HCT116 (cell line): Measurements from ENCODE around the gene PPP1R3E. TPM values are rescaled to one million over a fixed set of nuclear protein-coding genes. Genes with fewer than 3 reads are reported as not detected.

ENCODE experiments used
- ATAC-seq: fragments of 200-7000 bp; cut with Tn5 transposase; 2 replicates; pipeline ENCODE4 v1.9.1; 2020; ENCODE audit warnings: mild to moderate bottlenecking, moderate library complexity
- BruUV-seq: library from RNA; stranded (reverse); fragments of 400-500 nt; replicated peaks from 2 replicates; lab custom pipeline; 2021; lab: Mats Ljungman, UMichigan
- CTCF ChIA-PET: fragments of 300-600 bp; sonication (Branson Sonifier 250); formaldehyde crosslinking; loops from one replicate; lab custom pipeline; 2021; ENCODE audit warnings: antibody characterized with exemption; lab: Charles Lee
- POLR2A ChIA-PET: fragments of 300-600, 350-600 bp; sonication (Branson Sonifier 250); formaldehyde crosslinking; loops from one replicate; lab custom pipeline; 2021; ENCODE audit warnings: antibody characterized with exemption; lab: Charles Lee
- RAD21 ChIA-PET, 2 experiments: fragments of 300-600 bp; sonication (Branson Sonifier 250); formaldehyde crosslinking; loops; one replicate each; lab custom pipeline; 2023; ENCODE audit warnings: low total read pairs in 2 of 2; ENCODE audit not compliant: uncharacterized antibody in 2 of 2, unreplicated experiment in 2 of 2, low non-redundant PET in 1 of 2; lab: Charles Lee
- DNase-seq: peaks from one replicate; pipeline ENCODE4 v3.0.0-alpha.2; 2010; ENCODE audit warnings: low read depth, low spot score
- H2AFZ ChIP-seq: fragments of 200-600 bp; shearing (Covaris generic), sonication (generic); 2 replicates; pipeline ENCODE4 v1.6.1; 2017; ENCODE audit warnings: low read depth, mixed run types, mixed read lengths, antibody characterized with exemption, low read length; ENCODE audit not compliant: poor library complexity, severe bottlenecking
- H3K27ac ChIP-seq: 2 replicates; pipeline ENCODE4 v1.5.1; 2012; ENCODE audit warnings: low read depth, low read length
- H3K27me3 ChIP-seq: fragments of 200-600 bp; sonication (generic); 2 replicates; pipeline ENCODE4 v1.6.1; 2016; ENCODE audit warnings: mixed run types, low read length, mixed read lengths; ENCODE audit not compliant: insufficient read depth
- H3K36me3 ChIP-seq, 2 experiments: fragments of 200-500 bp in 1 of 2; fragments of 200-600 bp in 1 of 2; sonication (Bioruptor generic) in 1 of 2; sonication (generic) in 1 of 2; 2 replicates each; pipeline versions ENCODE4 v1.5.1 to v1.6.1; 2014 to 2016; ENCODE audit warnings: low read length in 2 of 2, inconsistent platforms in 1 of 2, mixed read lengths in 1 of 2, mixed run types in 1 of 2; ENCODE audit not compliant: insufficient read depth in 2 of 2, control insufficient read depth in 1 of 2
- H3K4me1 ChIP-seq, 2 experiments: fragments of 200-600 bp in 1 of 2; sonication (generic) in 1 of 2; 2 replicates each; pipeline versions ENCODE4 v1.5.1 to v1.6.1; 2012 to 2017; ENCODE audit warnings: low read length in 2 of 2, inconsistent platforms in 1 of 2, mild to moderate bottlenecking in 1 of 2, mixed read lengths in 1 of 2, mixed run types in 1 of 2, moderate library complexity in 1 of 2; ENCODE audit not compliant: insufficient read depth in 2 of 2, control insufficient read depth in 1 of 2
- H3K4me2 ChIP-seq: fragments of 200-600 bp; sonication (generic); 2 replicates; pipeline ENCODE4 v1.6.1; 2017; ENCODE audit warnings: mixed run types, low read length, mixed read lengths
- H3K4me3 ChIP-seq, 2 experiments: fragments of 200-600 bp in 1 of 2; sonication (generic) in 1 of 2; replicated peaks in 1 of 2; 2 replicates each; pipeline ENCODE4 v1.5.1; 2011 to 2016; ENCODE audit warnings: low read length in 2 of 2, control low read depth in 1 of 2, low read depth in 1 of 2, mild to moderate bottlenecking in 1 of 2, mixed read lengths in 1 of 2, mixed run types in 1 of 2
- H3K79me2 ChIP-seq: fragments of 200-600 bp; sonication (generic); 2 replicates; pipeline ENCODE4 v1.6.1; 2017; ENCODE audit warnings: mild to moderate bottlenecking, mixed run types, low read length, moderate library complexity, mixed read lengths; ENCODE audit not compliant: insufficient read depth
- H3K9ac ChIP-seq: fragments of 200-600 bp; sonication (generic); 2 replicates; pipeline ENCODE4 v1.6.1; 2016; ENCODE audit warnings: low read length, mixed read lengths
- H3K9me2 ChIP-seq: fragments of 200-600 bp; sonication (generic), shearing (Covaris generic); 2 replicates; pipeline ENCODE4 v1.6.1; 2017; ENCODE audit warnings: mixed run types, mild to moderate bottlenecking, moderate library complexity; ENCODE audit not compliant: insufficient read depth
- H3K9me3 ChIP-seq, 2 experiments: fragments of 200-500 bp in 1 of 2; fragments of 200-600 bp in 1 of 2; sonication (Bioruptor generic) in 1 of 2; sonication (generic) in 1 of 2; 2 replicates each; pipeline ENCODE4 v1.6.1; 2014 to 2017; ENCODE audit warnings: low read length in 2 of 2, mixed read lengths in 2 of 2, inconsistent platforms in 1 of 2, low read depth in 1 of 2, mild to moderate bottlenecking in 1 of 2, mixed run types in 1 of 2, moderate library complexity in 1 of 2; ENCODE audit not compliant: control insufficient read depth in 1 of 2, insufficient read depth in 1 of 2
- H4K20me1 ChIP-seq: fragments of 200-600 bp; sonication (generic), shearing (Covaris generic); 2 replicates; pipeline ENCODE4 v1.6.1; 2017; ENCODE audit warnings: mixed run types, mild to moderate bottlenecking, moderate library complexity; ENCODE audit not compliant: insufficient read depth
- CBX3 ChIP-seq: IDR thresholded peaks from 2 replicates; pipeline ENCODE4 v1.6.1; 2012; ENCODE audit warnings: low read depth
- CEBPB ChIP-seq: IDR thresholded peaks from 2 replicates; pipeline ENCODE4 v1.6.1; 2012; ENCODE audit warnings: low read depth
- ELF1 ChIP-seq: IDR thresholded peaks from 2 replicates; pipeline ENCODE4 v1.6.1; 2012; ENCODE audit warnings: low read depth, borderline replicate concordance
- EZH2 ChIP-seq: fragments of 200-600 bp; sonication (generic); IDR thresholded peaks from 2 replicates; pipeline ENCODE4 v1.6.1; 2017; ENCODE audit warnings: antibody characterized with exemption, mixed run types
- EZH2phosphoT487 ChIP-seq: fragments of 200-600 bp; IDR thresholded peaks from 2 replicates; pipeline ENCODE4 v1.6.1; 2018; ENCODE audit warnings: antibody characterized with exemption, borderline replicate concordance
- FOSL1 ChIP-seq: IDR thresholded peaks from 2 replicates; pipeline ENCODE4 v1.6.1; 2012; ENCODE audit warnings: low read depth
- JUND ChIP-seq: IDR thresholded peaks from 2 replicates; pipeline ENCODE4 v1.6.1; 2012
- POLR2A ChIP-seq: IDR thresholded peaks from 2 replicates; pipeline ENCODE4 v1.7.0; 2011; ENCODE audit warnings: borderline replicate concordance; ENCODE audit not compliant: insufficient read depth, insufficient read length; ENCODE audit errors: extremely low read depth
- POLR2AphosphoS5 ChIP-seq: IDR thresholded peaks from 2 replicates; pipeline ENCODE4 v1.6.1; 2011; ENCODE audit warnings: mild to moderate bottlenecking, low read depth, low read length, moderate library complexity
- RAD21 ChIP-seq: IDR thresholded peaks from 2 replicates; pipeline ENCODE4 v1.6.1; 2012; ENCODE audit warnings: low read depth, mild to moderate bottlenecking
- SIN3A ChIP-seq: IDR thresholded peaks from 2 replicates; pipeline ENCODE4 v1.6.1; 2012; ENCODE audit warnings: low read depth
- SP1 ChIP-seq: IDR thresholded peaks from 2 replicates; pipeline ENCODE4 v1.6.1; 2012; ENCODE audit warnings: low read depth
- SRF ChIP-seq: IDR thresholded peaks from 2 replicates; pipeline ENCODE4 v1.6.1; 2012; ENCODE audit warnings: low read depth
- YY1 ChIP-seq: IDR thresholded peaks from 2 replicates; pipeline ENCODE4 v1.6.1; 2011; ENCODE audit warnings: low read length, low read depth, moderate library complexity, mild to moderate bottlenecking; ENCODE audit not compliant: insufficient replicate concordance; ENCODE audit errors: extremely low read depth
- ZFX ChIP-seq: fragments of 450-650 bp; IDR thresholded peaks from 2 replicates; pipeline ENCODE4 v1.6.1; 2017
- ZNF274 ChIP-seq: fragments of 200-500 bp; sonication (Bioruptor generic); IDR thresholded peaks from 2 replicates; pipeline ENCODE4 v1.6.1; 2014; ENCODE audit warnings: mild to moderate bottlenecking, low read depth, low read length, inconsistent platforms
- intact Hi-C: fragments of 100-400 bp; cut with micrococcal nuclease; formaldehyde crosslinking; loops from 2 replicates; pipeline ENCODE4 v1.10.0; 2022
- total RNA-seq: library from RNA; stranded (reverse); gene quantifications from one replicate; pipeline ENCODE4 v1.2.1, GENCODE V29; 2021; ENCODE audit not compliant: unreplicated experiment
- TF ChIP-seq, protein P1 (sequence below): IDR thresholded peaks from 2 replicates; pipeline ENCODE4 v1.6.1; 2012
- TF ChIP-seq, protein P2 (sequence below): IDR thresholded peaks from 2 replicates; pipeline ENCODE4 v1.6.1; 2012; ENCODE audit warnings: low read depth
- TF ChIP-seq, protein P3 (sequence below), 3 experiments: fragments of 200-600 bp in 1 of 3; sonication (generic) in 1 of 3; IDR thresholded peaks in 2 of 3; conservative IDR thresholded peaks in 1 of 3; 2 replicates each; pipeline ENCODE4 v1.5.1; 2012 to 2017; ENCODE audit warnings: low read depth in 2 of 3, low read length in 2 of 3, antibody characterized with exemption in 1 of 3, borderline replicate concordance in 1 of 3, control low read depth in 1 of 3, mild to moderate bottlenecking in 1 of 3, mixed read lengths in 1 of 3, mixed run types in 1 of 3, moderate library complexity in 1 of 3; ENCODE audit not compliant: insufficient read depth in 1 of 3
- TF ChIP-seq, protein P4 (sequence below): IDR thresholded peaks from 2 replicates; pipeline ENCODE4 v1.6.1; 2012

PPP1R3E gene
- total RNA-seq, 1 experiment from 2014 or later, result 5.6 TPM

DNA sequence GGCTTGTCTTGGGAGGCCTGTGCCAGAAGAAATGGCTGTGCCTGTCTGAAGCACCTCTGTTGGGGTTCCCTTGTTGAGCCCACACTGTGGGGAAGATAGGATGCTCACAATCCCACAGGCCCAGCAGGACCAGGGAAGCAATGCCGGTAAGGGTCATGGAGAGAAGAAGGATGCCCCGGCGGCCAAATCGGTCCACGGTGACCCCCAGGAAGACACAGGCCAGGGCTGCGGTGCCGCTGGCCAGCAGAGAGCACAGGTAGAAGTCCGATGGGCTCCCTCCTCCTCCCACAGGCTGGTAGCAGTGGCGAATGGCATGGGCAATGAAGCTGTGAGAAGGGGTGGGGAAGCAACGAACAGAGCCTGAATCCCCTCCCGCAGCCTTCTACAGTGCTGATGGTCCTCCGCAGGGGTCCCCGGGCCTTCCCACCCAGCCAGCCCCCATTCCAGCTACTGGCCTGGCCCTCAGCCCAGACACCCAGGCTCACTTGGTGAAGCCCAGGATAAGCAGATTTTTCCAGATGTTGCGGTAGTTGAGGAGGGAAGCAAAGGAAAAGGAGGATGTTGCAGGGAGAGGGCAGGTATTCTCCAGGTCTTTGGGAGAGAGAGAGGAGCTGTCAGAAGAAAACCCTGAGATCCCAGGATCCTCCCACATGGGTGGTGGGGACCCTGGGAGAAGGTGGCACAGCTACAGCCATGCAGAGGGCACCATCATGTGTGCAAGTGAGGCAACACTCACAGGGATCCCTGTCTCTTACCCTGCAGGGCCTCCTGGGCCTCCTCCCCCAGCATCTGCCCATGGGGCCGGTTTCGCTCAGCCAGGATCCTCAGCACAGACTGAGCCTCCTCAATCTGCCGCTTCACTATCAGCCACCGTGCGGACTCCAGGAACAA lies 45.0 kb upstream of the PPP1R3E start:
- H3K4me3 ChIP-seq, result no peak overlapping the region
- ChIA-PET CTCF (no interaction called here), POLR2A (no interaction called here), RAD21 (no interaction called here)
- H3K79me2 ChIP-seq, result no peaks in the 10 kb centered on the region
- no peak overlapping the region for H3K9ac ChIP-seq
- H3K4me1 ChIP-seq, result no peaks in the 10 kb centered on the region
- no peaks in the 10 kb centered on the region for H3K9me3 ChIP-seq
- no peak for TF ChIP-seq SIN3A
- no peak for TF ChIP-seq CBX3
- TF ChIP-seq EZH2, result no peak
- TF ChIP-seq, protein P1, sequence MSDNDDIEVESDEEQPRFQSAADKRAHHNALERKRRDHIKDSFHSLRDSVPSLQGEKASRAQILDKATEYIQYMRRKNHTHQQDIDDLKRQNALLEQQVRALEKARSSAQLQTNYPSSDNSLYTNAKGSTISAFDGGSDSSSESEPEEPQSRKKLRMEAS, result no peak
- no peak for TF ChIP-seq SP1
- TF ChIP-seq, protein P2, sequence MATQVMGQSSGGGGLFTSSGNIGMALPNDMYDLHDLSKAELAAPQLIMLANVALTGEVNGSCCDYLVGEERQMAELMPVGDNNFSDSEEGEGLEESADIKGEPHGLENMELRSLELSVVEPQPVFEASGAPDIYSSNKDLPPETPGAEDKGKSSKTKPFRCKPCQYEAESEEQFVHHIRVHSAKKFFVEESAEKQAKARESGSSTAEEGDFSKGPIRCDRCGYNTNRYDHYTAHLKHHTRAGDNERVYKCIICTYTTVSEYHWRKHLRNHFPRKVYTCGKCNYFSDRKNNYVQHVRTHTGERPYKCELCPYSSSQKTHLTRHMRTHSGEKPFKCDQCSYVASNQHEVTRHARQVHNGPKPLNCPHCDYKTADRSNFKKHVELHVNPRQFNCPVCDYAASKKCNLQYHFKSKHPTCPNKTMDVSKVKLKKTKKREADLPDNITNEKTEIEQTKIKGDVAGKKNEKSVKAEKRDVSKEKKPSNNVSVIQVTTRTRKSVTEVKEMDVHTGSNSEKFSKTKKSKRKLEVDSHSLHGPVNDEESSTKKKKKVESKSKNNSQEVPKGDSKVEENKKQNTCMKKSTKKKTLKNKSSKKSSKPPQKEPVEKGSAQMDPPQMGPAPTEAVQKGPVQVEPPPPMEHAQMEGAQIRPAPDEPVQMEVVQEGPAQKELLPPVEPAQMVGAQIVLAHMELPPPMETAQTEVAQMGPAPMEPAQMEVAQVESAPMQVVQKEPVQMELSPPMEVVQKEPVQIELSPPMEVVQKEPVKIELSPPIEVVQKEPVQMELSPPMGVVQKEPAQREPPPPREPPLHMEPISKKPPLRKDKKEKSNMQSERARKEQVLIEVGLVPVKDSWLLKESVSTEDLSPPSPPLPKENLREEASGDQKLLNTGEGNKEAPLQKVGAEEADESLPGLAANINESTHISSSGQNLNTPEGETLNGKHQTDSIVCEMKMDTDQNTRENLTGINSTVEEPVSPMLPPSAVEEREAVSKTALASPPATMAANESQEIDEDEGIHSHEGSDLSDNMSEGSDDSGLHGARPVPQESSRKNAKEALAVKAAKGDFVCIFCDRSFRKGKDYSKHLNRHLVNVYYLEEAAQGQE, result no peak
- TF ChIP-seq YY1, result no peak
- TF ChIP-seq EZH2phosphoT487, result no peak
- no peak for TF ChIP-seq JUND
- no peak for TF ChIP-seq ELF1
- no peak for TF ChIP-seq RAD21
- TF ChIP-seq ZFX, result no peak
- TF ChIP-seq, protein P3, sequence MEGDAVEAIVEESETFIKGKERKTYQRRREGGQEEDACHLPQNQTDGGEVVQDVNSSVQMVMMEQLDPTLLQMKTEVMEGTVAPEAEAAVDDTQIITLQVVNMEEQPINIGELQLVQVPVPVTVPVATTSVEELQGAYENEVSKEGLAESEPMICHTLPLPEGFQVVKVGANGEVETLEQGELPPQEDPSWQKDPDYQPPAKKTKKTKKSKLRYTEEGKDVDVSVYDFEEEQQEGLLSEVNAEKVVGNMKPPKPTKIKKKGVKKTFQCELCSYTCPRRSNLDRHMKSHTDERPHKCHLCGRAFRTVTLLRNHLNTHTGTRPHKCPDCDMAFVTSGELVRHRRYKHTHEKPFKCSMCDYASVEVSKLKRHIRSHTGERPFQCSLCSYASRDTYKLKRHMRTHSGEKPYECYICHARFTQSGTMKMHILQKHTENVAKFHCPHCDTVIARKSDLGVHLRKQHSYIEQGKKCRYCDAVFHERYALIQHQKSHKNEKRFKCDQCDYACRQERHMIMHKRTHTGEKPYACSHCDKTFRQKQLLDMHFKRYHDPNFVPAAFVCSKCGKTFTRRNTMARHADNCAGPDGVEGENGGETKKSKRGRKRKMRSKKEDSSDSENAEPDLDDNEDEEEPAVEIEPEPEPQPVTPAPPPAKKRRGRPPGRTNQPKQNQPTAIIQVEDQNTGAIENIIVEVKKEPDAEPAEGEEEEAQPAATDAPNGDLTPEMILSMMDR (IDR thresholded peaks at IDR 0.05 in 2 of 3, conservative IDR thresholded peaks at IDR 0.05 in 1 of 3; ENCODE audit: borderline replicate concordance in 1 of 3, insufficient read depth in 1 of 3, low read depth in 2 of 3, low read length in 2 of 3), result no peak
- TF ChIP-seq, protein P4, sequence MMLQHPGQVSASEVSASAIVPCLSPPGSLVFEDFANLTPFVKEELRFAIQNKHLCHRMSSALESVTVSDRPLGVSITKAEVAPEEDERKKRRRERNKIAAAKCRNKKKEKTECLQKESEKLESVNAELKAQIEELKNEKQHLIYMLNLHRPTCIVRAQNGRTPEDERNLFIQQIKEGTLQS, result no peak
- TF ChIP-seq SRF, result no peak
- no peak for TF ChIP-seq ZNF274
- no peak for TF ChIP-seq CEBPB
- TF ChIP-seq POLR2A, result no peak
- TF ChIP-seq FOSL1, result no peak
- TF ChIP-seq POLR2AphosphoS5, result no peak
- no peak overlapping the region for H2AFZ ChIP-seq
- no peaks in the 10 kb centered on the region for H3K27me3 ChIP-seq
- no TSS peak for BruUV-seq
- no peaks in the 10 kb centered on the region for H4K20me1 ChIP-seq
- no peaks in the 10 kb centered on the region for H3K36me3 ChIP-seq
- no peaks in the 10 kb centered on the region for H3K9me2 ChIP-seq
- intact Hi-C loops, result no loop called here
- no peak overlapping the region for H3K27ac ChIP-seq
- ATAC-seq, result no peak
- no peak overlapping the region for H3K4me2 ChIP-seq
- no peak for DNase-seq
